ENCODE measurements around the gene IRX4. TPM values are rescaled to one million over a fixed set of nuclear protein-coding genes. Genes with fewer than 3 reads are reported as not detected.
"Not testable (repeated sequence)": the region's sequence is repeated elsewhere in the genome, so short reads cannot be mapped to it uniquely, and the experiment has no call there.

Gene IRX4
- total RNA-seq, 1 experiment from 2014 or later: not detected

DNA sequence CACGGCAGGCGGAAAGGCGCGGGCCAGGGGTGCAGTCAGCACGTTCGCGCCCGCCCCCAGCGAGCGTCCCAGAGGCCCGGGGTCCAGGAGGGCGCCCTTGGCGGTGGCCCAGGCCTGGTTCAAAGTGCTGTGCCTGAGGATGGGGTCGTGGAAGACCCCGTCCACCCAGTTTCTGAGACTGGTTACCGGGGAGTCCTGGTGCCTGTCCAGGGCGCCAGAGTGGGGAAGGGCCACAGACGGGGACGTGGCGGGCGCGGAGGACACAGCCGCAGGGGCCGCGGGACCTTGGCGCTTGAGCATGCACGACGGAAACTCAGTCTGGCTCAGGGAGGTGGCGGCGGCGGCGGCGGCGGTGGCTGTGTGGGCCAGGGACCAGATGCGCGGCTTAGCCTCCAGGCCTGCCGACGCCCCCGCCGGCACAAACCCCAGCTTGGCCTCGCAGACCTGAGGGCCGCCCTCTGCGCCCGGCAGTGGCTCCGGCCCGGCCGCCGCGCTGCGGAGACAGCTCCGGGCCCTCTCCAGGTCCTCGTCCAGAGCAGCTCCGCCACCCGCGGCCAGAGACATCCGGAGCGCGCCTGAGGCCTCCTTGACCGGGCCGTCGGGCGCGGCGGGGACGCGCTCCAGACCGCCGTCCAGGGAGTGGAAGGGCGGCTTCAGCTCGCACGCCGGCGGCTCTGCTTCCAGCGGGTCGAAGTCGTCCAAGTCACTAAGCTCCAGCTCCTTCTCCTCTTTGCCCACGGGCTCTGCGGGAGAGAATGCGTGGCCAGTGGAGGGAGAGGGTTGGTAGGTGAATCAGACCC lies 4.5 kb downstream of the IRX4 start:
- DNase-seq (ENCODE audit: low read depth): no peak

DNA sequence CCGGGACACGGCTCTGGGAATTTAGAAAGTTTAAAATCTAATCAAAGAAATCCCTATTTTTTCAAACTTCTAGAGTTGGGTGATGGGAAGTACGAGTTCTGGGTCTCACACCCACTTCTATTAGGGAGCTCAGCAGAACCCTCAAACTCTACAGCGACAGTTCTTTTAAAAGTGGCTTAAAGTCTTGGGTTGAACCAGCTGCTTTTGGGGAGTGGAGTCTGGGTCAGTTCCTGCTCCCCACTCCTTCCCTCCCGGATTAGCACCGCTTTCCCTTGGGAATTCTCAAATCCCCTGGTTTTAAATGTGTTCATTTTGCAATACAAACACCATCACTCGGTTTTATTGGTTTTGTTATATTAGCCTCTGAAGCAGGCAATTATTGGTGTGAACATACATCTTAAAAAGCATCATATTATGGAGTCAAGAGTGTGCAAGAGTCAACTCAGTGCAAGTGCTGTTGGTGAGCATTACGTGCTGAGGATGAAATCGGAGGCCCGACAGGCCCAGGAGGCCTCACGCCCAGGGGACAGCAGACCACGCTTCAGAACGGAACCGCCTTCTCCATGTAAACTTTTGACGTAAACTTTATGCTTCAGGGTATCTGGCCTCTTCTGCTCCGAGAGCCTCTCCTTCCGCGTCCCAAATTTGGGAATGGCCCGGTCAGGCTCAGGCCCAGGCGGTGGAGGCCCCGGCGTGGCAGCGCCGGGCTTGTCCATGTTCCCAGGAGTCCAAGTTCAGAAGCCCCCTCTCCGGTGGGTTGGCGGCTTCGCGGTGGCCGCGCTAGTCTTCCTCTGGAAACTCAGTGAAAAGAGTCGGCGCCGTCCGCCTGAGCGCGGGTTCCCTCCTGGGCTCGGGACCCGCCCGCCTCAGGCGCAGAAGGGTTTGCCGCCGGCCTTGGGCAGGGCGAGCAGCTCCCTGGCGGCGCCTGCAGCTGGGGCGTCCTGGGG lies 5.3 kb downstream of the IRX4 start:
- no peak for DNase-seq (ENCODE audit: low read depth)

DNA sequence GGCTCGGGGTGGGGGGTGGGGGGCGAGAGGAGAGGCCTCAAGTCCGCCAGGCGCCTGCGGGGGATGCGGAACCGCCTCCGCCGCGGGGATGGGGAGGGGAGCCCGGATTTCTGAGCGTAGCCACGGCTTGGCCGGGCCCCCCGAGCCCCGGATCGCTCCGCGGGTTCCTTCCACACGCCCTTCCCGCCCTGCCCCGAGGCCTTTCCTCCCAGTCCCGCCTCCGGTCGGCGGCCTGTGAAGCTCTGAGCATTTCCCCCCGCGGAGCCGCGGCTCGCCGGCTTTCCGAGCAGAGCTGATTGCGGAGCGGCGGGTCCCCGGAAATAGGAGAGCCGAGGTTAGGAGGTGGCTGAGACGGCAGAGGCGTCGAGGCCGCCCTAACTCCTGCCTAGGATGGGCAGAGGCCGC lies 6.1 kb downstream of the IRX4 start:
- DNase-seq (ENCODE audit: low read depth): no peak

DNA sequence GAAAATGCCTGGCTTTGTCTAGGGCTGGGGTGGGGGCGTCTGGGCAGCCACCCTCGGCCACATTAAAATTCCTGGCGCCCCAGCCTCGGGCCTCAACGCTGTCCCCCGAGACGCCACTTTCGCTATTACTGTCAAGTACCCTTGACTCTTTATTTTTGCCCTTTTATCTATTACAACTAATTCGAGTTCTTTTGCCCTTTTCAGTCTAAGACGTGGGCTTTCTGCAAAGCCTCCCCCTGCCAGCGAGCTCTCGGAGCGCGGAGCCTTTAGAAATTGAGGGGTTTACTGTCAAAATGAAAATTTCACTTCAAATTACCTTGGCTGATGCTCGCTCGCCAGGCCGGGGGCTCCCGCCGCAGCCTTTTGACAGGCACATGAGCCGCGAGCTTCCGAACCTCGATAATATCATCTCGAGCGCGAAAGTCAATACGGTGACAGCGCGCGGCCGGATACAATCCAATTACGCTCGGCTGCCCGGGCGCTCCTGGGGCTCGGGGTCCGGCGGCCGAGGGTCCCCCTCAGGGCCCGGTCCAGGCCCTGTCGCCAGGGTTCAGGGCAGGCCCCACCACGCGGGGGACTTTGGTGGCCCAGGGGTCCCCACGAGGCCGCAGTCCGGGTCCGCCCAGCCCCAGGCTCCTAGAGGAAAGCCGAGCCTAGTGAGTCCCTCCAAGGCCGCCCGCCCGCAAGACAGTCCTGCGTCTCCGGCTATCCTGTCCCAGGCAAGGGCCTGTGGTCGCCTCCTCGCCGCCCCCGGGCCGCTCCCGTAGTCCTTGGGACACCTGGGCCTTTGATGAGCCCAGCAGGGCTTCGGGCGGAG lies 6.7 kb downstream of the IRX4 start:
- DNase-seq (ENCODE audit: low read depth): no peak

- DNase-seq (ENCODE audit: low read depth): no peak
Observed at GRCh38 chr5:1875281-1875842, 7.4 kb downstream of the IRX4 start.

DNA sequence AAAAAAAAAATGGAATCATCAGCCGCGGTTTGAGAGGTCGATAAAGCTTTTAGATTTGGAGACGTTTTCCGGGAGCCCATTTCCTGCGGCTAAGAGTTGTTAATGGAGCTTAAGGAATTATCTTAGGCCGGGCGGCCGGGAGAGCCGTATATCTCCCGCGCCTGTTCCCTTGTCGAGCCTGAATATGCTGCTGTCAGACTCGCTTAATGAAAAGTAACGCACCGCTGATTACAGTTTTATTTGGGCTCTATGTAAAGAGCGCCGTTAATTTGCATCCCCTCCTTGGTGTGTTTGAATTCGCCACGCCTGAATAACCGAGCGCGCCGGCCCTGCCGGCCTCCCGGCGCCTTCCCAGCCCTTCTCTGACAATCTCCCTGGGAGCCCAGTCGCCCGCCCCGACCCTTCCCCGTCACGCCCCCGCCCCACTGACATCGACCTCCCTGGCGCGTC lies 7.9 kb downstream of the IRX4 start:
- no peak for DNase-seq (ENCODE audit: low read depth)

DNA sequence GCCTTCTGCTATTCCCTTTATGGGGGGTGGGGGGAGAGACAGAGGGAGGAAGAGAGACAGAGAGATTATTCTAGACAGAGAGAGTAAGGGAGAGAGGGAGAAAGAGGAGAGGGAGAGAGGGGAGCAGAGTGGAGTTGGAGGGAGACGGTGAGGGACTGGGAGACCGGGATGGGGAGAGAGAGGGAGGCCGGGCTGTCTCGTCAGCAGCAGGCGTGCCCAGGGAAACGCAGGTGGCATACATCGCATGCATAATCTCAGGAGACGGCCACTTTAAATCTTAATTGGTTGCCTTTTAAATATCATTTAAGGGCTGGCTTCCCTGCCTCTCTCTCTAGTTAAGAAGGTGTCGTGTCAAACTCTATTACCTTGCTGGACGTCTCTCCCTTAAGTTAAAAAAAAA lies 8.4 kb downstream of the IRX4 start:
- no peak for DNase-seq (ENCODE audit: low read depth)

DNA sequence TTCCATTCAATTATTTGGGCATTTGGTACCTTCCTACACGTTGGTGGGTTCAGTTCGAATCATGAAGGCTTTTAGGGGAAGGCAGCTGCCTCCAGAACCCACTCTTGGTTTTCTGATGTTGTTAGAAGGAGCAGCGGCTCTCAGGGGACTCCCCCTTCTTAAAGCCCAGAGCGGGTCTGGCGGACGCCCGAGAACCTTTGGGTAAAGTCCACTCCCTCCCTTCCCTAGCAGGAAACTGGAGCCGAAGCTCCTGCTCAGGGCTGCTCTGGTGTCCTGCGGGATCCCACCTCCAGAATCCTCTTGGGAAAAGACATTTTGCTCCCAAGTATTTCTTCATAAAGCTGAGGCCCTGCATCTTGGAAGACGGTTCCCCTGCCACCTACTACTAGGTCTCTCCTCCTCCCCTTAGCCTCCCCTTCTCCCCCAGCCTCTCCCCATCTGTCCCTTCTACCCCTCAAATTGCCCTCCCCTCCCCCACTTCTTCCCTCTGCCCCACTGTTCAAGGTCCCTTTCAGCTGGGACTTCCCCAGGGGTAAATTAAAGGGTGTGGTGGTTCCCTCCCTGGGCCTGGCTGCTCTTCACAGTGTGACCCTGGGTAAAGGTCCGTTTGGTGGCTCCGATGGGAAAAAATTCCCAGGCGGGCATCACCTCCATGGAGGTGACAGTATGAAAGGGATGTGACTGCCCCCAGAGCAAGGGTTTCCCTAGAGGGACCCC lies 9.3 kb downstream of the IRX4 start:
- DNase-seq (ENCODE audit: low read depth): no peak

GRCh38 chr5:1871441-1871840 lies 11.3 kb downstream of the IRX4 start:
- DNase-seq (ENCODE audit: low read depth): no peak

GRCh38 chr5:1870435-1871272 lies 12.1 kb downstream of the IRX4 start:
- not testable (repeated sequence) for DNase-seq (ENCODE audit: low read depth)

GRCh38 chr5:1868886-1869475 lies 13.7 kb downstream of the IRX4 start:
- DNase-seq (ENCODE audit: low read depth): no peak

GRCh38 chr5:1867815-1868143 lies 14.9 kb downstream of the IRX4 start:
- no peak for DNase-seq (ENCODE audit: low read depth)

DNA sequence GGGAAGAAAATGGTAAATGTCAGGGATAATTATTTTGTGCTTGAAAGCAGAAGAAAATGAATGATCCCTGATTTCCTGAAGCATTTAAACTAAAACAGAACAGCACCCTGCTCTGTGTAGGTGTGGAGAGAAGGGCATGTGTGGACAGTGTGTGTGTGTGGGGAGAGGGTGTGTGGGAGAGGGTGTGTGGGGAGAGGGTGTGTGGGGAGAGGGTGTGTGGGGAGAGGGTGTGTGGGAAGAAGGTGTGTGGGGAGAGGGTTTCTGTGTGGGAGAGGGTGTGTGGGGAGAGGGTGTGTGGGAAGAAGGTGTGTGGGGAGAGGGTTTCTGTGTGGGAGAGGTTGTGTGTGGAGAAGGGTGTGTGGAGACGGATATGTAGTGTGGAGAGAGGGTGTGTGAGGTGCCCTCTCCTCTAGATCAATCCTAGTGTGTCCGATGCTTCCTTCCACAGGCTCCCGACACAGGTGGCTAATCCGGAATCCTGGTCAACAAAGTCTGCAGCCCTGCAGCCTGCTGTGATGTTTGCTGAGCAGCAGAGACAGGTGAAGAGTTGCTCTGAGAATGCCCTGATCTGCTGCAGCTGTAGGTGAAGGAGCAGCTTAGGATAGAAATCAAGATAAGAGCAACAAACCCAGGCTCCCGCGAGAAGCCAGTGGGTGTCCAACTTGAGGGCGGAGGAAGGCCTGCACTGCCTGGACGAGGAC lies 15.5 kb downstream of the IRX4 start:
- no peak for DNase-seq (ENCODE audit: low read depth)

DNA sequence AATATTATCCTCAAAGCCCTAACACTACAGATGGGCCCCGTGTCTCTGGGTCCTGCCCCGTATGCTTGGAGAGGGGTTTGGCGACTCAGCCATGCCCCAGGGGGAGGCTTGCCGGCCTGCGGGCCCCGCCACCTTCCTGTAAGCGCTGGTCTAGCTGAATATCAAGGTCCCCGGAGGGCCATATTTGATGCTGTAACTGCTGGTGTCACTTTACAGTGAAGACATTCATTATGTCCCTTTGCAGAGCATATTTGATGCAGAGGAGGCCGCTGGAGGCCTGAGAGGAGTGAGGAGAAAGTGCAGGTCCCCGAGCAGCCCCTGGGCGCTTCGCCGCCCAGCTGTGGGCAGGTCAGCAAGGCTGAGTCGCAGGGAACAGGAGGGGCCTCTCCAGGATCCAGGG lies 16.8 kb downstream of the IRX4 start:
- no peak for DNase-seq (ENCODE audit: low read depth)

GRCh38 chr5:1865486-1865885 lies 17.2 kb downstream of the IRX4 start:
- no peak for DNase-seq (ENCODE audit: low read depth)

- no peak for DNase-seq (ENCODE audit: low read depth)
Observed at GRCh38 chr5:1864896-1865440, 17.8 kb downstream of the IRX4 start.

GRCh38 chr5:1860949-1861348 lies 21.8 kb downstream of the IRX4 start:
- DNase-seq (ENCODE audit: low read depth): no peak

DNA sequence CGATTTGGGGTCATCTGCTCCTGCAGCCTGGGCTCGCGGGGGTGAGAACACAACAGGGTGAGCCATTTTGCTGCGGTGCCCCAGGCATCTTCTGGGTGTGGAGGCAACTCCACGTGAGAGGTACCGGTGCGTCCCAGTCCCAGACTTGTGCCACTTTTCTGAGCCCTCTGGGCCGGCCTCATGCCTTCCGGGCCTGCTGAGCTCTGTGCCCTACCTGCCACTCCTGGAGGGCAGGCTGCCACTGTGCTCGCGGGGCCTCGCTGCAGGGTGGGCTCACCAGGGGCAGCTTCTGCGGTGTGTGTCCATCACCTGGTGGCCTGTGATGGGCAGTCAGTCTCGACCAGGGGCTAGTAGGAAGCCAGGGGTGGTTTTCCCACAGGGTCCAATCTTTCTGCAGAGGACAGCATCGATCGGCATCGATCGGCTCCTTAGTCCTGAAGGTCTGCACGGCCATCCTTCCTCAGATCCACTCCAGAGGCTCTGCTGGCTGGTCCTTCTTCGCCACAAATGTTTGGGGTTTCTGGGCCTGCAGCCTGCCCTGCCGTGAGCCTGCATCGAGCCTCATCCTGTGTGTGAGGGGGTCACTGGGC lies 22.6 kb downstream of the IRX4 start:
- no peak for DNase-seq (ENCODE audit: low read depth)

Measured in RPMI7951 (cell line).